NCI-H1694 (cell line): ENCODE measurements around the gene ARPC2.
"Not testable (repeated sequence)": the region's sequence is repeated elsewhere in the genome, so short reads cannot be mapped to it uniquely, and the experiment has no call there.

ENCODE experiments used
- DNase-seq: peaks from one replicate; lab custom pipeline; 2025; lab: John Stamatoyannopoulos, UW

The ARPC2 gene

DNA sequence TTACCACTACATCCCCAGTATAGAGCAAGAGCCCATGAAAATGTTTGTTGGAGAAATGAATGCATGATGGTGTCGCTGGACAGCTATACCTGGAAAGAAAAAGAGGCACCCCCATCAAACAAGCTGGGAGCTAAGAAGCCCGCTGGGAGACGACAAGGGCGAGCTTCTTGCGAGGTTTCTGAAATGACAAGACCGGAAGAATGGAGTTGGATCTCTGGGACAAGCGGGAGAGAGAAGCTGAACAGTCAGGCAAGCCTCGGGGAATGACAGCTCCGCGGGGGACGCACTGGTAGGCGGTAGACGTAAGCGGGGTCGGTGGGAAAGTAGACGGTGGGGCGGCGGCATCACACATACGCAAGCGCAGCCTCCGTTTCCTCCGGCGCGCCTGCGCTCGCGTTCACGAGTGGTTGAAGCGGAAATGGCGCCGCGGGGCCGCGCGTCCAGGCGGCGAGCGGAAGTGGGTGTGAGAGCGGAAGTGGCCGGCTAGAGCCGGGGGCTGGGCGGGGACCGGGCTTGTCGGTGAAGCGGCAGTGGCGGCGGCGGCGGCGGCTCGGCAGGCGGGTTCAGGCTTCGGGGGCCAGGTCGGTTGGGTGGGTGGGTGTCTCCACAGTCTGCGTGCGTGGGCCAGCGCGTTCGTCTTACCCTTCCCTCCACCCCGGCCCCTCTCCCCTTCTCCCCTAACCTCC lies at the start of gene ARPC2:
Gene ARPC2 (plus strand): TSS at position 516 of the 686 bp plus-strand sequence. CDS start 282 bp downstream, outside the sequence.
- DNase-seq = peak; percentile 90

DNA sequence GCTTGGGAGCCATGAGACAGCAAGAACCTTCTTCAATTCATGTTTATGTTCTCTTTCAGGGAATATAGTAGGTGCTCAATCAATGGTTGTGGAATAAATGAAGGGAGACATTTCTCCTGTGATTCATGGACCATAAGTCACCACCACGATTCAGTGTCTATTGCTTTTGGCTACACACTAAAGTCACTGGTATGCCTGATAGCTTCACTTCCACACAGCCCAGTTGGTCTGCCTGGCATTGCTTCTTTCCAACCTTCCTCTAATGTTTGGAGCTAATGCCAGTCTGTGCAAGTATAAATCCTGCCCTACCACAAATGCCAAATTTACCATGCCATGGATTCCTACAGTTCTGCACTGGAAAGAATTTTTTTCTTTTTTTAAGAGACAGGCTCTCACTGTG lies 49.0 kb upstream of the ARPC2 start:
- DNase-seq = no peak

DNA sequence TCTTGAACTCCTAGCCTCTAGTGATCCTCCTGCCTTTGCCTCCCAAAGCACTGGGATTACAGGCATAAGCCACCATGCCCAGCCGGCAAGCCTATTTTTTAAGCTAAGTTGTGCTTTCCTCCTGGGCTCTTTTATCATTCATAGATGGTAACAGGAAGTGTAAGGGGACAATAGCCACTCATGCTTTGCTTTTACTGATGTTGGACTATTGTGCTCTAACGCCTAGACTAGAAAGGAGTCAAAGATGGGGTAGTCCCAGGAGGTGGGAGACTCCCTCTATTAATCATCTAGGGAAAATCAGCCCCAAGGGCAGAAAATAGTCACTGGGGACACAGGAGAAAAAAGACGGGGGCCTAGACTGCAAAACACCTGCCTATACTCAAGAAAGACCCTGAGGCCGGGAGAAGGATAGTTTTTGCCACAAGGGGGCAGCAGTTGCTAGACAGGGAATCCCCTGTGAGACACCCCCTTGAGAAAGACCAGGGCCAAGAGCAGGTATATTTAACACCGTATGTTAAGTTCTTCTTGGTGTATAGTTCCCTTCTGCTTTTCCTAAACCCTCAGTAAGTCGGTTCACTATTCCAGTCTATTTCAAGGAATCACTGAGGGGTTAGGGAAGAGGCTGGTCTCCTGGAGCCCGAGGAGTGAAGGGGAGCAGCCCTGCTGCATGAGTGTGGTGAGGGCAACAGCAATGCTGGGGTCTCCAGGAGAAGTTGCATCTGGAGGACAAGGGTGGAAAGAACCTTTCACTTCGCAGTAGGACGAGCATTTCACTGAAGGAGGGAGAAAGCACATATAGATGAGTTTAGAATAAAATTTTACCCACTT lies 48.1 kb upstream of the ARPC2 start:
- DNase-seq = peak; percentile 39

DNA sequence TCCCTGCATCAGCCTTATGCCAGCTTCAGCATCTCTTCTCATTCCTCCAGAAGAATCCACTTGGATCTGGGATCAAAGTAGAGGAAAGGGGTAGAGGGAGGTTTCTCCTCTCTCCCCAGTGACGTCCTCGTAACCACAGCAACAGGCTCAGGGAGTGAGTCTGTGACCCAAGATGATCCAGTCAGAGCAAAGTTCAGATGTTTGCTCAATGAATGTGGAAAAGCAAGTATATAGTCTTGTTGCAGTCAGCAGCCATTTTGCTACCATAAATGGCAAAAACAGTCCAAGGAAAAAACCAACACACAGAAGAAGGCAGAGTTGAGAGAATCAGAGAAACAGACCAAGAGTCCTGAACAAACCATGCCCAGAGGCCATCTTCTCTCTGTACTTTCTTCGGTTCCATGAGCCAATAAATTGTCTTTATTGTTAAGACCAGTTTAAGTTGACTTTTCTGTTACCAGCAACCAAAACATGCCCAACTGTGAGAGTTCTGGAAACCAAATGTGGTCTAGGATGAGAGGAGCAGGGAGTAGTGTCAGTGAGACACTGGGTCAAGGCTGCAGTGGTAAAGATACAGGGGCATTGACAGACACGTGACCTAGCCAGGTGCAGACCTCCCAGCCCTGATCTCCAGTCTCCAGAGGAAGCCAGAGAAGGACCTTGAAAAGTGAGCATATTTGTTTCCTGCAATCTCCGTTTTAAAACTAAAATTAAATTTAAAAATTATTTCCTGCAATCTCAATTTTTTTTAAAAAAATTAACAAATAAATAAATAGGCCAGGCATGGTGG lies 47.0 kb upstream of the ARPC2 start:
- no peak for DNase-seq

DNA sequence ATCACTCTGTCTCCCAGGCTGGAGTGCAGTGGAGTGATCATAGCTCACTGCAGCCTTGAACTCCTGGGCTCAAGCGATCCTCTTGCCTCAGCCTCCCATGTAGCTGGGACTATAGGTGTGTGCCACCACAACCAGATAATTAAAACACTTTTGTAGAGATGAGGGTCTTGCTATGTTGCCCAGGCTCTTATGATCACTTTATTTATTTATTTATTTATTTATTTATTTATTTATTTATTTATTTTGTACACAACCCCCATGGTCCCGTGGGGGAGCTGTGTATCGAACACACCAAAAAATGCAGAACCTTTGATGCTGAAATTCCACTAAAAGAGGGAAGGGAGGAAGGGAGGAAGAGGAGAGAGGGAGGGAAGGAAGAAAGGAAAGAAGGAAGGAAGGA lies 45.2 kb upstream of the ARPC2 start:
- DNase-seq = not testable (repeated sequence)

DNA sequence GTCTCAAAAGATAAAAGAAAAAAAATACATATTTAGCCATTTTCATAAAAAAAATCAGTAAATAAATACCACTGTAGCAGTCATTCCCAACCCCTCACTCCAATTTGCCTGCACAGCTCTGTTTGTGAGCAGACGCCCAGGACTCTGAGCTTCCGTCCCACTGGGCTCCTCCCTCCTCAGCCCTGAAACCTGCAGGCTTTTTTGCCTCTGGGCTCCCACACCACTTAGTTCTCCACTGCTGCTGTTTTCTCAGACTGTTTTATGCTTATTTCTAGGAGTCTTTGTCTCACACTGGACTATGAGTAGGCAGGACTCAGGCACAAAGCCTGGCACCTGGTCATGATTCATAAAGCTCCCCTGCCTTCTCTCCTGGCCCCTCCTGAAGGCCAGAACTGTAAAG lies 44.1 kb upstream of the ARPC2 start:
- no peak for DNase-seq

DNA sequence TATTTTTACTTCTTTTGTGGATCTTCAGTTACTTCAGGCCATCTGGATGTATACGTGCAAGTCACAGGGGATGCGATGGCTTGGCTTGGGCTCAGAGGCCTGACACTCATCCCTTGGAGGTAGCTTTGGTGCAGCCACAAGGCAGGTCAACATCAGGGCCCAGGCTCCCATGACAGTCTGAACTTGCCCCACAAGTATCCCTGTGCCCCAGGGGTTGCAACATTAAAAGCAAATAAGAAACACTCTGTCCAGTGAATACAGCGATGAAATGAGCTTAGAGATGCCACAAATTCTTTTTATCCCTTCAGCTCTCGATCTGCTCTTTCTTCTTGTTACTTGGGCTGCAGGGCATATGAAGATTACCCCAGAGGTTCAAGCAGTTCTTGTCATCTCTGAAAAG lies 37.2 kb upstream of the ARPC2 start:
- DNase-seq = no peak

DNA sequence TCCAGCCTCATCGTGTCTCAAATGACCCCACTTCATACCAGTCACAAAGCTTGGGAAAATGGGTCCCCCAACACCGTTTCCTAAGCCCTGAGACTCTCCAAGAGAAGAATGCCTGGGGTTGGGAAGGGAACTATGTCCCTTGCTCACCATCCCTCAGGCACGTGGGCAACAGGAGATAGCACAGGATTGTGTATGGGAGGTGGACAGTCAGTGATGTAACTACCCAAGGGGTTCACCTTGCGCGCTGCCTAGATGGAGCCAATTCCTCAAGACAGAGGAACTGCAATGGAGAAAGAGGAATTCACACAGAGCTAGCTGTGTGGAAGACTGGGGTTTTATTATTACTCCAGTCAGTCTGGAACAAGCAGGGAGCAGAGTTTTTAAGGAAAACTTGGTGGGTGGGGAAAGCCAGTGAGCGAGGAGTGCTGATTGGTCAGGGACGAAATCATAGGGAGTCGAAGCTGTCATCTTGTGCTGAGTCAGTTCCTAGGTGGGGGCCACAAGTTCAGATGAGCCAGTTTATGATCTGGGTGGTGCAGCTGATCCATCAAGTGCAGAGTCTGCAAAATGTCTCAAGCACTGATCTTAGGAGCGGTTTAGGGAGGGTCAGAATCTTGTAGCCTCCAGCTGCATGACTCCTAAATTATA lies 36.4 kb upstream of the ARPC2 start:
- DNase-seq = no peak

DNA sequence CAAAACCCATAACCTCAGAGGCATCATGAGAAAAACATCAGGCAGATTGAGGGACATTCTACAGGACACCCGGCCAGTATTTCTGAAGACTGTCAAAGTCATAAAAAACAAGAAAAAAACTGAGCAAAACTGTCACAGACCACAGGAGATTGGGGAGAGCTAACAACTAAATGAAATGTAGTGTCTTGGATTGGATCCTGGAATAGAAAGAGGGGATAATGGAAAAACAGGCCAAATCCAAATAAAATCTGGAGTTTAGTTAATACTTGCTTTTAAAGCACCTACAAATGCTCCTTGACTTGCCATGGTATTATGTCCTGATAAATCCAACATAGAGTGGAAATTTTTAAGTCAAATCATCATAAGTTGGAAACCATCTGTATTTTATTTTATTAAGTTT lies 32.7 kb upstream of the ARPC2 start:
- DNase-seq = no peak

DNA sequence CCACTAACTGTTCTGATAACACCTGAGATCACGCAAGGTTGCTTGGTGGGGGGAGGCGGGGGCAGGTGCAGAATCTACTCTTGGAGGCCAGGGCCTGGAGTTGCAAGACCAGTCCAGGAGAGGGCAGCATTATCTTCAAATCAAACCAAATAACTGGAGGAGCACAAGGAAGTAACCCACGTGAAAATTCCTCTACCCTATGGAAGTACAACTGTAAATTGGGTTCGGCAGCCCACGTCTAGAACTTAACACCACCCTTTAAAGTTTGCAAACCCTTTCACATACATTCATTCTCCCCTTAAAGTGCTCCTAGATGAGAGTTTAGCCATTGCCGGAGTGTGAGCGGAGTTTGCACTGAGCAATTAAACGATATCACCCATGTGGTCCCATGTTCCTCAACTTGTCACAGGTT lies 30.6 kb upstream of the ARPC2 start:
- DNase-seq = peak; percentile 36

DNA sequence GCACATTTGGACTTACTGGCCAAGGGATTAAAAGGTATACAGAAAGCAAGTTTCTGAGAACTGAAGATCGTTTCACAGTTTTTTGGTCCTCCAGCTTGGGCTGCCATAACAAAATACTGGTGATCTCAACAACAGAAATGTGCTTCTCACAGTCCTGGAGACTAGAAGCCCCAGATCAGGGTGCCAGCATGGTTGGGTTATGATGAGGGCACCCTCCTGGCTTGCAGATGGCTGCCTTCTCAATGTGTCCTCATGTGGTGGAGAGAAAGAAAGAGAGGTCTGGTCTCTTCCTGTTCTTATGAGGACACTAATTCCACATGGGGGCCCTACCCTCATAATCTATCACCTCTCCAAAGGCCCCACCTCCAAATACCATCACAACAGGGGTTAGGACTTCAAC lies 30.1 kb upstream of the ARPC2 start:
- DNase-seq = no peak

DNA sequence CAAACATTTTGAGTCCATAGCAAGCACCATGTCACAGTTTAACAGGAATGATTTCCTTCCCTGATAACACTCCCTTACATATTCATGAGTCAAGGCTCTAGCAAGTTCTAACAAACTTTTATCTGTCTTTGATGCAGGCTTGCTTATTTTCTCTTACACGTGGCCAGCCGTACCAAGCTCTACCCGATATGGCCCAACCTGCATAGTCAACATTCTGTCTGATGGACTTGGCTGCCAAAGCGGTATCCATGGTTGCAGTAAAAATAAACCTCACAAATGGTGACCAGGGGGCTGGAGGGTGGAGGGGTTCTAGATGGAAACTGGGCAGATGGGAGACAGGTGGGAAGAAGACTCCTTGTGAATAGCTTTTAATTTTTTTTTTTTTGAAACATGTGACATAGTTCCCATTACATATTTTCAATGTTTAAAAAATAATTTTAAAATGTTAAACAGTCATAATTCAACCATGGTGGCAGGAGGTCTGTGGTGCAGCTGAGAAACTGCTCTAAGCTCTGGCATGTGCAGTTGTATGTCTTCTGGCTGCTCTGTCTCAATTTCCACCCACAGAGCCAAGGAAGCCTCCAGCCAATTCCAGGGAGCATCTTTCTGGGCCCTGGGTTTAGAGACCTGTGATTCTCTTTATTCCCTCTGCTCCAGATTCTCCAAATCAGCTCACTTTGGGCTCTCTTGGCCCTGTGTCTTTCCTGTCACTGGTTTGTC lies 29.5 kb upstream of the ARPC2 start:
- DNase-seq = no peak

DNA sequence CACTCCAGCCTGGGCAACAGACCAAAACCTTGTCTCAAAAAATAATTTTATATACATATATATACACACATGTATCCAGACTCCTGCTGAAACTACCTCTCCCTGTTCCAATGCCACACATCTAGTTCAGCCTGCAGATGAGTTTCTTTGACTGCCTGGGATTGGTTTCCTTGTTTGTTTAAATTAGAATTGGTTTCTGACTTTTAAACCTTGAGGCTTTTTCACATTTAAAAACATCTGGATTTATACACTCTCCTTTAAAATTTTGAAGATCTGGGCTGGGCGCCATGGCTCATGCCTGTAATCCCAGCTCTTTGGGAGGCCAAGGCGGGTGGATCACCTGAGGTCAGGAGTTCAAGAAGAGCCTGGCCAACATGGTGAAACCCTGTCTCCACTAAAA lies 28.5 kb upstream of the ARPC2 start:
- DNase-seq = no peak

DNA sequence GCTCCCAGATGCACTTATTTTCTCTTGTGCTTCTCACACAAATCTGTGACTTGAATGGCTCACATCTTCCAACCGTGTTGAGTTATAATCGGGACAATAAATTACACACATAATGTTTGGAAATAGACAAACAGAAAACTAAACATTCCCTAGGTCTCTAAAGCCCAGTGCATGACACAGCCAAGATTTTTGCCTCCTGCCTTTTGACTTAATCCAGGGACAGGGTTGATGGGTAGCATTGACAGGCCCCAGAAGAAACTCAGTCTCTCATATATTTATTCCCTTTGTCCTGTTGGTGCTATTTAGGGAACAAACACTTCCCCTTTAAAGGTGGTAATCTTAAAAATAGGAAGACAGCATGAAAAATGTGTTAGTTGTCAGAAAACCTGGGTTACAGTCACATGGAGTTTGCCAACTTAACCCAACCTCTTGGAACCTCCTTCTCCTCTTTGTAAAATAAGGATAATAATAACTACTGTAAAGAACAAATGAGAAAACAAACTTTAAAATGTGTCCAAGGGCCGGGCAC lies 24.0 kb upstream of the ARPC2 start:
- no peak for DNase-seq

DNA sequence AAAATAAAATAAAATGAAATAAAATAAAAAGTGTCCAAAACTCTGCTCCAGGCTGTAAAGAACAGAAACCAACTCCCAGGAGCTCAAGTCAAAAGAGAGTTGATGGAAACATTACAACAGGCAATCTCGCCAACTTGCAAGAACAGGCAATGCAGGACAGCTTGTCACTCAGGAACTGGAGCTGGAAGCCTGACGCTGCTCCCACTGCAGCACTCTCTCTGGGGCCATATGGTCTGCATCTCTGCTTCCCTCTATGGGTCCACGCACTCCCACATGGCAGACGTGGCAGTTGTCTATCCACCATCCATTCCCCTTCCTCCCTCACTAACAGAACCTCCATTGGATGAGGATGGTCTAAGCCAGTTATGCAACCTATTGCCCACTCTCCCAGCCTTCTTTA lies 23.3 kb upstream of the ARPC2 start:
- peak; percentile 14 for DNase-seq

DNA sequence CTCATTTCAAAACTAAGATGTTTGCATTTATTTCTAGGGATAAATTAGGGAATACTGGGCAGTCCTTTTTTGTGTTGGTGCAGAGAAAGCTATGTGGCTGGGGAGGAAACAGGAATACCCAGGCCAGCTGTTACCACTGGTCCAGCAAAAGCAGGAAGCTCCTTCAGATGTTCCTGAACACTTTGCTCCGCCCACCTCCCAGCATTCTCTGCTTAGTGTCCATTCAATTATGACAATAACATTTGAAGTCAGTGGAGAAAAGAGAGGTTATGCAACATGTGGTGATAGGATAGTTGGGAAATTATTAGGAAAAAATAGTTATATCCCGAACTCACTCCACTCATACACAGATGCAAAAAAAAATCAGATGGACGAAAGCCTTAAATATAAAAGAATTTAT lies 22.1 kb upstream of the ARPC2 start:
- DNase-seq = no peak

DNA sequence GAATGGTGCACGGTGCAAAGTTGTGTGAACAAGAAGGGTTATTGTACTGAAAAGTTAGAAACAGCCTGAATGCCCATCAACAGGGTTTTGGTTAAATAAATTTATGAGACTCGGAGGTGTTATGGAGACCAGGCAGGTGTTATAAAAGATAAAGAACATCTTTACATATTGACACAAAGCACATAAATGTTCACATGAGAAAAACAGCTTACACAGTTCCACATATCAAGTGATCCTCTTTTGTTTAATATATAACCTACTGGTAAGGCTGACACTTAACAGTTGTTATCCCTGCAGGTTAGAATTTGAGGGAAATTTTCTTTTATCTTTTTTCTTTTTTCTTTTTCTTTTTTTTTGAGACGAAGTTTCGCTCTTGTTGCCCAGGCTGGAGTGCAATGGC lies 20.0 kb upstream of the ARPC2 start:
- no peak for DNase-seq

DNA sequence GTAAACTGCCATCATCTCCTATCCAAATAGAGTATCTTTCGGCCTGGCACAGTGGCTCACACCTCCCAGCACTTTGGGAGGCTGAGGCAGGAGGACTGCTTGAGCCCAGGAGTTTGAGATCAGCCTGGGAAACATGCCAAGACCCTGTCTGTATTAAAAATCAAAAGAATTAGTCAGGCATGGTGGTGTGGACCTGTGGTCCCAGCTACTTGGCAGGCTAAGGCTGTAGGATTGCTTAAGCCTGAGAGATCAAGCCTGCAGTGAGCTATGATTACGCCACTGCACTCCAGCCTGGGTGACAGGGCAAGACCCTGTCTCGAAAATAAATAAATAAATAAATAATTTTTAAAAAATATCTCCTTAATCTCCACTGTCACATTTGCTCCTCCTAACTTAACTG lies 14.7 kb upstream of the ARPC2 start:
- DNase-seq = no peak

DNA sequence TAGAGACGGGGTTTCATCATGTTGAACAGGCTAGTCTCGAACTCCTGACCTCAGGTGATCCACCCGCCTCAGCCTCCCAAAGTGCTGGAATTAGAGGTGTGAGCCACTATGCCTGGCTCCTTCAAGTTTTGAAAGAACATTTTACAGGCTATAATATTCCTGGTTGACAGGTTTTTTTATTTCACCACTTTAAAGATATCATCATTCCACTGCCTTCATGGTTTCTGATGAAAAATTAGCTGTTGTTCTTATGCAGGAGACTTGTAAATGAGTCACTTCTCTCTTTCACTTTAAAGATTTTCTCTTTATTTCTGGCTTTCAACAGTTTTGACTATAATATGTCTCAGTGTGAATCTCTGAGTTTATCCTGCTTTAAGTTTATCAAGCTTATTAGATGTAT lies 7.9 kb upstream of the ARPC2 start:
- no peak for DNase-seq

DNA sequence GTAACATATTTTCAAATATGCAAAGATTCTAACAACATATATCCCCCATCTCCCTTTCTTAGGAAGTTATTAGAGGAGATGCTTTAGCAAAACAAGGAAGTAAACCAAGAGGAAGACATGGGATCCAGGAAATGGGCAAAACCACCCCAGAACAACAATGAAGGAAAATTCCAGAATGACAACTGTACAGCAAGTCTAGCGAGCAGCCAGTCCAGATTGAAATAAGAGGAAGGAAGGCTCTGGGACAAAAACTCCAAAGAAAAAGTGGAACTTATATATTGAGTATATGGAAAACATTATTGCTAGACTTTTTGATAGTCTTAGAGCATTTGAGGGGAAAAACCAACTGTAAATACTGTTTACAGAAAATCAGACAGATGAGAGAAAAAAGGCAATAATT lies 2.9 kb upstream of the ARPC2 start:
- DNase-seq = no peak

DNA sequence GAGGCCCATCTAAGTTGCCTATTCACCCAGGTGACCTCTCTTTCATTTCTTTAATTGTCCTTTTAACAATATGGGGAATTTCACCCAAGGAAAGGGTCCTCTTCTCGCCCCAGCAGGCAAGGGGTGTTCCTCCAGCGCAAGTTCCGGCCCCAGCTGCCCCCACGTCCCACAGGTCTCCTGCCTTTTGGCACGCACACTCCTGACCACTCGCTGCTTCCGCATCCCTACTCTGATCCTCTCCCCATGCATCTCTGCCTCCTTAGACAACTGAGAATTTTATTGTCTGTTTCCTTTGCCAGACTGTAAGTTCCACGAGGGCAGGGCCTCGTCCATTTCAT lies 684 bp upstream of the ARPC2 start:
- DNase-seq = no peak
